ENCODE results near the gene PRMT7. TPM values are rescaled to one million over a fixed set of nuclear protein-coding genes. Genes with fewer than 3 reads are reported as not detected.

Gene PRMT7
- polyA plus RNA-seq, 1 donor (not counting 4 experiments of a cell fraction or from before 2014, with no cell fraction given), result 27.4 TPM

DNA sequence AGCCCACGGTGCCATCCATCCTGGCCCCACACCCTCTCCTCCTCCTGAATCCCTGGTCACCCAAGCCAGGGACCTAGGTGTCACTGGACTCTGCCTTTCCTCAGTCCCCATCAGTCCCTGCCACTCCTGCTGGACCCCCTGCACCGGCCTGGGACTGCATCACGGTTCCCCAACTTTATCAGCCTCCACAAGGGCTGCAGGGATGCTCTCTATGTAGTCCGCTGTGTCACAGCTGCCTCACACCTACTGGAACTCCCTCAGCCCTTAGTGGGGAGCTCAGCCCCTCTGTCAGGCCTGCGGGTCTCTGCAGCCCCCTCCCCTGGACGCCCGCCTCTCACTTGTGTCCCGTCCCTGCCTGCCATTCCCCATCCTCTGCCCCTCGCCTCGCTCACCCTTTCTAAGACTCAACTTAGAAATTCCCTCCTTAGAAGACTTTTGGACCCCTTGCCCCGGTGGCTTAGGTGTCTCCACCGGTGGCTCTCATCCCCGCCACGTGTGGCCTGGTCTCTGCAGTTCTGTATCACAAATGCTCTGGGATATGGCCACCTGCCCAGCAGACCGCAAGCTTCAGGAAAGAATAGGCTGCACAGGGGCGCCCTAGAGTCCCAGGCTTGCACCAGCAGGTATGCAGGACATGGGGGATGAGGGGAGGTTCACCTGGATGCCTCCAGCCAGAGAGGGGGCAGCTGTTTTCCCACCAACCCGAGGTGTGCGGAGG, 62.9 kb downstream of the PRMT7 start:
- Histone ChIP-seq H4K20me1 (ENCODE audit: control insufficient read depth, extremely low read depth, insufficient read depth, low read length) (no peaks in the 10 kb centered on the region), H3K27ac (ENCODE audit: control insufficient read depth, insufficient read depth, low read length) (no peak overlapping the region), H3K4me1 (ENCODE audit: control insufficient read depth, extremely low read depth, insufficient read depth, low read length) (no peaks in the 10 kb centered on the region), H3K9ac (ENCODE audit: control insufficient read depth, extremely low read depth, insufficient read depth, low read length) (no peak overlapping the region), H2AFZ (ENCODE audit: control insufficient read depth, low read length) (no peak overlapping the region), H3K4me2 (ENCODE audit: control insufficient read depth, extremely low read depth, insufficient read depth, low read depth, low read length) (no peak overlapping the region), H3K36me3 (ENCODE audit: control insufficient read depth in 2 of 2, extremely low read depth in 1 of 2, insufficient read depth in 2 of 2, low read length in 2 of 2) (no peaks in the 10 kb centered on the region), H3K9me3 (ENCODE audit: control insufficient read depth, low read depth, low read length) (no peaks in the 10 kb centered on the region), H3K79me2 (ENCODE audit: control insufficient read depth, insufficient read depth, low read length) (no peaks in the 10 kb centered on the region), H3K9me1 (ENCODE audit: control insufficient read depth, extremely low read depth, insufficient read depth, low read length) (no peaks in the 10 kb centered on the region), H3K4me3 (ENCODE audit: control insufficient read depth in 2 of 3, extremely low read depth in 1 of 3, insufficient read depth in 2 of 3, low read depth in 1 of 3, low read length in 3 of 3) (no peak overlapping the region), H3K27me3 (ENCODE audit: control insufficient read depth, extremely low read depth, insufficient read depth, low read length) (peaks cover 20% of the 10 kb centered on the region)
- DNase-seq (ENCODE audit: low read depth, low spot score) (no peak), FAIRE-seq (no peak)
- no peak for TF ChIP-seq EZH2 (IDR thresholded peaks at IDR 0.05; ENCODE audit: low read length)
- TF ChIP-seq, protein P1, sequence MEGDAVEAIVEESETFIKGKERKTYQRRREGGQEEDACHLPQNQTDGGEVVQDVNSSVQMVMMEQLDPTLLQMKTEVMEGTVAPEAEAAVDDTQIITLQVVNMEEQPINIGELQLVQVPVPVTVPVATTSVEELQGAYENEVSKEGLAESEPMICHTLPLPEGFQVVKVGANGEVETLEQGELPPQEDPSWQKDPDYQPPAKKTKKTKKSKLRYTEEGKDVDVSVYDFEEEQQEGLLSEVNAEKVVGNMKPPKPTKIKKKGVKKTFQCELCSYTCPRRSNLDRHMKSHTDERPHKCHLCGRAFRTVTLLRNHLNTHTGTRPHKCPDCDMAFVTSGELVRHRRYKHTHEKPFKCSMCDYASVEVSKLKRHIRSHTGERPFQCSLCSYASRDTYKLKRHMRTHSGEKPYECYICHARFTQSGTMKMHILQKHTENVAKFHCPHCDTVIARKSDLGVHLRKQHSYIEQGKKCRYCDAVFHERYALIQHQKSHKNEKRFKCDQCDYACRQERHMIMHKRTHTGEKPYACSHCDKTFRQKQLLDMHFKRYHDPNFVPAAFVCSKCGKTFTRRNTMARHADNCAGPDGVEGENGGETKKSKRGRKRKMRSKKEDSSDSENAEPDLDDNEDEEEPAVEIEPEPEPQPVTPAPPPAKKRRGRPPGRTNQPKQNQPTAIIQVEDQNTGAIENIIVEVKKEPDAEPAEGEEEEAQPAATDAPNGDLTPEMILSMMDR (optimal IDR thresholded peaks at IDR 0.05 in 1 of 3, IDR thresholded peaks at IDR 0.05 in 1 of 3, conservative IDR thresholded peaks at IDR 0.05 in 1 of 3; ENCODE audit: extremely low read depth in 1 of 3, insufficient read depth in 2 of 3, low read length in 3 of 3), result no peak
- dilution Hi-C loops (cut with MboI; ENCODE audit: extremely low pct_ligation_motif_present, low sequenced_read_pairs), result no loop called here

- TF ChIP-seq, protein P1 (optimal IDR thresholded peaks at IDR 0.05 in 1 of 3, IDR thresholded peaks at IDR 0.05 in 1 of 3, conservative IDR thresholded peaks at IDR 0.05 in 1 of 3; ENCODE audit: extremely low read depth in 1 of 3, insufficient read depth in 2 of 3, low read length in 3 of 3), result no peak
- no peak for TF ChIP-seq EZH2 (IDR thresholded peaks at IDR 0.05; ENCODE audit: low read length)
- no peak overlapping the region for H3K9ac ChIP-seq (ENCODE audit: control insufficient read depth, extremely low read depth, insufficient read depth, low read length)
- H3K27me3 ChIP-seq (ENCODE audit: control insufficient read depth, extremely low read depth, insufficient read depth, low read length), result peaks cover 20% of the 10 kb centered on the region
- no peaks in the 10 kb centered on the region for H3K9me3 ChIP-seq (ENCODE audit: control insufficient read depth, low read depth, low read length)
- H3K4me1 ChIP-seq (ENCODE audit: control insufficient read depth, extremely low read depth, insufficient read depth, low read length), result no peaks in the 10 kb centered on the region
- H2AFZ ChIP-seq (ENCODE audit: control insufficient read depth, low read length), result no peak overlapping the region
- DNase-seq (ENCODE audit: low read depth, low spot score) (no peak), FAIRE-seq (no peak)
- H3K27ac ChIP-seq (ENCODE audit: control insufficient read depth, insufficient read depth, low read length), result no peak overlapping the region
- H3K9me1 ChIP-seq (ENCODE audit: control insufficient read depth, extremely low read depth, insufficient read depth, low read length), result no peaks in the 10 kb centered on the region
- H4K20me1 ChIP-seq (ENCODE audit: control insufficient read depth, extremely low read depth, insufficient read depth, low read length), result no peaks in the 10 kb centered on the region
- no peaks in the 10 kb centered on the region for H3K79me2 ChIP-seq (ENCODE audit: control insufficient read depth, insufficient read depth, low read length)
- no peak overlapping the region for H3K4me2 ChIP-seq (ENCODE audit: control insufficient read depth, extremely low read depth, insufficient read depth, low read depth, low read length)
- dilution Hi-C loops (cut with MboI; ENCODE audit: extremely low pct_ligation_motif_present, low sequenced_read_pairs), result no loop called here
- no peaks in the 10 kb centered on the region for H3K36me3 ChIP-seq (ENCODE audit: control insufficient read depth in 2 of 2, extremely low read depth in 1 of 2, insufficient read depth in 2 of 2, low read length in 2 of 2)
- no peak overlapping the region for H3K4me3 ChIP-seq (ENCODE audit: control insufficient read depth in 2 of 3, extremely low read depth in 1 of 3, insufficient read depth in 2 of 3, low read depth in 1 of 3, low read length in 3 of 3)
Measured at GRCh38 chr16:68374246-68374805, 63.5 kb downstream of the PRMT7 start.

All from keratinocyte (primary cell).